HG03025 (cell line): ENCODE measurements around the gene B3GAT1.
"Not testable (repeated sequence)": the region's sequence is repeated elsewhere in the genome, so short reads cannot be mapped to it uniquely, and the experiment has no call there.

Experiments
- ATAC-seq: cut with Tn5 transposase; IDR thresholded peaks from one replicate; pipeline ENCODE4 v1.9.1; 2021; ENCODE audit warnings: mild to moderate bottlenecking, moderate library complexity; ENCODE audit not compliant: unreplicated experiment, low FRiP score

The B3GAT1 gene, protein sequence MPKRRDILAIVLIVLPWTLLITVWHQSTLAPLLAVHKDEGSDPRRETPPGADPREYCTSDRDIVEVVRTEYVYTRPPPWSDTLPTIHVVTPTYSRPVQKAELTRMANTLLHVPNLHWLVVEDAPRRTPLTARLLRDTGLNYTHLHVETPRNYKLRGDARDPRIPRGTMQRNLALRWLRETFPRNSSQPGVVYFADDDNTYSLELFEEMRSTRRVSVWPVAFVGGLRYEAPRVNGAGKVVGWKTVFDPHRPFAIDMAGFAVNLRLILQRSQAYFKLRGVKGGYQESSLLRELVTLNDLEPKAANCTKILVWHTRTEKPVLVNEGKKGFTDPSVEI

DNA sequence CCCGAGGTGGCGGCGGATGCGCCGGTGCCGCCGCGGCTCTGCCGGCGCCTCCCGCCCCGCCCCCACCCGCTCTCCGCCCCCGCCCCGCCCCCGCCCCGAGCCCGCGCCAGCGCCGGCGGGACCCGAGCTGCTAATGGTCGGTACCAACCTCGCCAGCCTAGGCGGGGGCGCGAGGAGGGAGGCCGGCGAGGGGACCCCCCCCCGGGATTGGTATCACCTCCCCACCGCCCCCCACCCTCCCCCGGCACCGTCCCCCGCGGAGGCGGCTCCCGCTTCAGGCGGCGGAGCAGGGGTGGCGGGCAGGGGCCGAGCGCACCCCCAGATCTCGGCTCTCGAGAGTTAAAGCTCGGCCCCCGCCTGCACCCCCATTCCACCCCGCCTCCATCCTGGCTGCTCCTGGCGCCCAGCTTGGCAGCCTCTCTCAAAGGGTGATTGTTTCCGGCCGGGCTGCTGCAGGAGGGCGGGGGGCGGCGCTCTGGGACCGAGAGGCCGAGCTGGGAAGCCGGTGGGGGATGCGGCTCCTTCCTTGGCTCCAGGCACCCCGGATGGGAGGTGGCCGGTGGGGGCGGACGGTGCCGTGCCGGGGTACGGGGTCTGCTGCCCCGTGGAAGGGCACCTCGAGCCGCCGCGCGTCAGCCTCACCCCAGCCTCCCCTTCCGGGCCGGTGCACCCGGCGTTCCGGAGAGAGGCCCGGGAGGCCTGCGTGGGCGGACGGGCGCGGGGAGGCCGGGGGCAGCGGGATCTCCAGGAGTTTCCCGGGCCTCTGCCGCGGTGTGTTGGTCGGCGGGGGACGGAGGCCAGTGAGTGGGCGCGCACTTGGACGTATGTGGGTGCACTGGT is at the start of gene B3GAT1:
B3GAT1 (minus strand) TSS at position 40 of the 840 bp plus-strand sequence. CDS start 24,583 bp downstream, outside the sequence.
- no peak for ATAC-seq

DNA sequence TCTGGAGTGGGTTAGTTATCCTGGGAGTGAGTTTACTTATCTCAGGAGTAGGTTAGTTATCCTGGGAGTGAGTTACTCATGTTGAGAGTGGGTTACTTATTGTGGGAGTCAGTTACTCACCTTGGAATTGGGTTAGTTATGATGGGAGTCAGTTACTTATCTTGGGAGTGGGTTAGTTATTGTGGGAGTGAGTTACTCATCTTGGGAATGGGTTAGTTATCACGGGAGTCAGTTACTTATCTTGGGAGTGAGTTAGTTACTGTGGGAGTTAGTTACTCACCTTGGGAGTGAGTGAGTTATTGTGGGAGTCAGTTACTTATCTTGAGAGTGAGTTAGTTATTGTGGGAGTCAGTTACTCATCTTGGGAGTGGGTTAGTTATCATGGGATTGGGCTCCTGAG is 49.6 kb upstream of the B3GAT1 start:
- no peak for ATAC-seq

DNA sequence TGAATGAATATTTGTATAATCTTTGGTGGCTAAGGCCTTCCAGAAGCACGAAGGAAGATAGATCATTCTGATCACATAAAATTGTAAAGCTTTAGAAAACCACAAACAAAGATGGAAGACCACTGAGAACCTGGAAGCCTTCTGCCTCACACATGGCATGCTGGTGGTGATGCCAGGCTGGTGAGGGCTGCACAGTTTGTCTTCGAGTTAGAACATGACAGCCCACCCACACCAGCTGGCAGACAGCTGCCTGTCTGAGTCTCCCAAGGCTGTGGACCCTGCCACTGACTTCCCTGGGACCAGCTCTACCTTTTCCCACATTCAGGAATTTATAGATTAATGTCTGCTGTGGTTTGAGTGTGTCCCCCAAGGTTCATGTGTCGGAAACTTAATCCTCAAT is 48.8 kb upstream of the B3GAT1 start:
- ATAC-seq: no peak

DNA sequence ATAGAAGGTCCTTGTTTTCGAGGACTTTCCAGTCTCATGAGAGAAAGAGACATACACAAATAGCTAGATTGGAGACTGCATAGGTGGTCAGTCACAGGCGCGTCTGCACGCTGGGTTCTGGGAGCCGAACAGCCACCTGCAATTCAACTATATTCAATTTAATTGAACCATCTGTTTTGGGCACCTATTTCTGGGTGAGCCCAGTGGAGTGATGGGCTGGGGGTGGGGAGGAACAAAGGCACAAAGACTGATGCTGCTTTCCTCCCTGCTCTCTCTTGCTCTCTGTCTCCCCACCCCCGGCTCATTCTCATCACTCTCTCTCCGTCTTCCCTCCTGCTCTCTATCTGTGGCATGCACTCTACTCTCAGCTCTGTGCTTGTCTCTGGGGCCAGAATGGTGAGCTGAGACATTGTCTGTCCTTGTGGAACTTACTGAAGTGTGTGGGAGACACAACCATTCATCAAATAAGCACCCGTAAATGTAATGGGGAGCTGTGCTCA is 48.1 kb upstream of the B3GAT1 start:
- ATAC-seq: no peak

DNA sequence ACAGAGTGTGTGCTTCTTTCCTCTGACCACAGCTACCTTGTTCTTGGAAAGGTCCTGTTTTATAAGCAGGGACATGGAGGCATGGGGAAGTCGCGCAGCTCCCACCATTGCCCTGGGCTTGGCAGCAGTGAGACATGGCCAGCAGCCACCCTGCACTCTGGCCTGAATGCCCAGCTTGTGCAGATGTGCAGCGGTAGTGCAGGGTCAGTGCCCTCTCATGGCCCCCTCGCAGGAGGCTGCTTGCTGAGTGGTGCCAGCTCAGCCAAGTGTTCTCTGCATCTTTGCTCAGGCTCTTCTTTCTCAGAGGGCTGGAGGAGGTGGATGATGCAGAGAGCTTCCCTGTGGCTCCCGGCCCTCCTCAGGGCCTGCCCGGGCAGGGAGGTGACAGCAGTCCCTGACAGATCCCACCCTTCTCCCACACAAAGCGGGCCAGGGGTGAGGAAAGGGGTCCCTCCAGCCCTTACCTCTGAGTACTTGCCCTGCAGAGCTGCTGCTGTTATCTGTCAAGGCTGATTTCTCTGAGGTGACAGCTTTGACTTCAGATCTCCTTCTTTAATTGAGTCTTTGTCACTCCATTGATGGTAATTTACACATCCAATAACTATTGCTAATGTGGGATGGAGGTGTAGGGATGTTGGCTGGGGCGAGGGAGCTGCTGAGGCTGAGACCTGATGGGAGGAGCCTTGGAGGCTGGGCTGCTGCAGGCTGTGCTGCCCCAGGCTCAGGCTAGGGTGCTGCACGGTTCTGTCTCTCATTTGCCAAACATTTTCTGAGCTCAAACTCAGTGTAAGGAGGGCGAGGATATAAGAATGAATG is 47.4 kb upstream of the B3GAT1 start:
- ATAC-seq: no peak

DNA sequence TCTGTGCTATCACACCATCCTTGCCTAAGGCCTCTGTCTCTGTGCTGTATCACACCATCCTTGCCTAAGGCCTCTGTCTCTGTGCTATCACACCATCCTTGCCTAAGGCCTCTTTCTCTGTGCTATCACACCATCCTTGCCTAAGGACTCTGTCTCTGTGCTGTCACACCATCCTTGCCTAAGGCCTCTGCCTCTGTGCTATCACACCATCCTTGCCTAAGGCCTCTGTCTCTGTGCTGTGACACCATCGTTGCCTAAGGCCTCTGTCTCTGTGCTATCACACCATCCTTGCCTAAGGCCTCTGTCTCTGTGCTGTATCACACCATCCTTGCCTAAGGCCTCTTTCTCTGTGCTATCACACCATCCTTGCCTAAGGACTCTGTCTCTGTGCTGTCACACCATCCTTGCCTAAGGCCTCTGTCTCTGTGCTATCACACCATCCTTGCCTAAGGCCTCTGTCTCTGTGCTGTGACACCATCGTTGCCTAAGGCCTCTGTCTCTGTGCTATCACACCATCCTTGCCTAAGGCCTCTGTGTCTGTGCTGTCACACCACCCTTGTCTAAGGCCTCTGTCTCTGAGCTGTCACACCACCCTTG is 45.5 kb upstream of the B3GAT1 start:
- ATAC-seq: not testable (repeated sequence)

DNA sequence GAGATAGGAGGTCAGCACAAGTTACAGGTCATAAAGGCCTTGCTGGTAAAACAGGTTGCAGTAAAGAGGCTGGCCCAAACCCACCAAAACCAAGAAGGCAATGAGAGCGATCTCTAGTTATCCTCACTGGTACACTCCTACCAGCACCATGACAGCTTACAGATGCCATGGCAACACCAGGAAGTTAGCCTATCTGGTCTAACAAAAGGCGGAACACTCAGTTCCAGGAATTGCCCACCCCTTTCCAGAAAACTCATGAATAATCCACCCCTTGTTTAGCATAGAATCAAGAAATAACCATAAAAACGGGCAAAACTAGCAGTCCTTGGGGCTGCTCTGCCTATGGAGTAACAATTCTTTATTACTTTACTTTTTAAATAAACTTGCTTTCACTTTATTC is 43.5 kb upstream of the B3GAT1 start:
- ATAC-seq: no peak

DNA sequence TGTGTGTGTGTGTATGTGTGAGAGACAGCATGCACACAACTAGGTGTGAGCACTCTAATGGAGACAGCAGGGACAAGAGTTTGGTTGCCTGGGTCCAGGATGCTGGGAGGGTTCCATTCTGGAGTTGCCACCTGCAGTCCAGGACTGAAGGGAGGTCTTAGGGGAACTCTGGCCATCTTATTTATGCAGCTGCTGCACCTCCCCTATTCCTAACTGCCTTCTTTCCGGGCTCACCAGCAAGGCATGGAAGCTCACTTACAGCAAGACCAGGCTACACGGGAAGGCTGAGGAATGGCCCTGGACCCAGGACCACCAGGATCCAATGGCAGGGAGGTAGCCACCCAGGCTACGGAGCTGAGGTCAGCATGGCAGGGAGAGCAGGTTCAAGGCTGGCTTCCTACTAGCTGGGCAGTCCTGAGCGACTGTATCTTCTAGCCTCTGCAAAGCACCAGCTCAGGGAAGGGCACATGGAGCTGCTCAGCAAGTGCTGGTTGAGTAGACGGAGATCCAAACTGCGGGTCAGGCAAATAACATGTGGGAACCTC is 42.2 kb upstream of the B3GAT1 start:
- no peak for ATAC-seq

DNA sequence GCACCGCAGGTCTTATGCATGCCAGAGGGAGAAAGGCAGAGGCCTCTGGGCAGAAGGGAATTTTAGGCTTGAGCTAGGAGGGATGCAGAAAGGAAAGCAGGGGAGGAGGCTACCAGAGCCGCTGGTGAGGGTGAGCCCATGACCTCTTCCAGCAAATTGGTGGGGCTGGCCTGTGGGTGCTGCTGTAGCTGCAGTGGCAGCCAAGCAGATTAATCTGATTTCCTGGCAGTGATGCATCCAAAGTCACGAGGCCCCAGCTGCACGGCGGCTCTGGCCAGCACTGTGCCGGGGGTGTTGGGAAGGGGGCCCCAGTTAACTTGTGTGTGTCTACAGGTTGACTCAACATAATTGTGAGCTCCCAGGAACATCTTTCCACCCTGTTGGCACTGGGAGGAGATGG is 41.4 kb upstream of the B3GAT1 start:
- no peak for ATAC-seq

DNA sequence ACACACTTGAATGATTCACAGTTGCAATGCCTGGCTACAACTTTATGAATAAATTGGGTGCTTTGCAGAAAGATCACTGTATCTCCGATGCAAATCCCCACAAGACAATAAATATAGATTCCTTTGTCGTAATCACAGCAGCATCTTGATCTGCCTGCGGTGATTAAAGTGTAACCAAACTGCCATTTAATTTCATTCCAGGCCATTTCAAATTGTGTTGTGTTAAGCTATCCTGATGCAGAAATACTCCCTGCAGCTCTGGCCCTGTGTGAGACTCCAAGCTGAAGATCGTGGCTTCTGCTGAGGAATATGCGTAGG is 40.8 kb upstream of the B3GAT1 start:
- no peak for ATAC-seq

DNA sequence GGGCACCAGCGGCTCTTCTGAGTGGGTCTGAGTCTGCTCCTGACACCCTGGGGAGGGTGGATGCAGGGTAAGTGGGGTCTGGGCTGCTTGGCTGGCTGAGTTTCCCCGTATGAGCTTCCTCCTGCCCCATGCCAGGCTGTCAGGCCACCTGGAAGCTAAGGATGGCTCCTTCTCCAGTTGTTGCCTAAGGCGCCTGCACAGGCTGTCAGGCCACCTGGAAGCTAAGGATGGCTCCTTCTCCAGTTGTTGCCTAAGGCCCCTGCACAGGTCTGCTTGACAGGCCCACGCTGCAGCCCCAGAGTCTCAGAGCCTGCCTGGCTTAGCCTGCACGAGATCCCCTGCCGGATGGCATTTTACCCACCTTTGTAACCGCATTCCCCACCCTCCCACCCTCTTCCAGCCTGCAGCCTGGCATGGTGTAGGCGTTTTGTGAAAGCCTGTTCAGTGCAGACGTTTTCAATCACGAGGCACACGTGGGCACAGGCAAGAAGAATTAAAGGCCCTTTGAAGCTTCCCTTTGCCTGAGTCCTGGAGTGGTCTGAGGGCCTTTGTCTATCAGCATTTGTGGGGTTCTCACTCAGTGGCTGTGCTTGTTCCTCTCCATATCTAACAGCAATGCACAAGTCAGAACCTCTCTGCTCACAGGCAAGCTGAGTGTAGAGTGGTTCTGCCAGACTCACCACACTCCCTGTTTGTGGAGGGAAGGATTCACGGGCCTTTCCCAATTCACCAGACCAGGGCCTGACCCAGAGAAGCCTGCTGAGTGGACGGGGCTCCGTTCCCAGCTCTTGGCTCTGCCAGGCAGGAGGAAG is 40.2 kb upstream of the B3GAT1 start:
- ATAC-seq: no peak

DNA sequence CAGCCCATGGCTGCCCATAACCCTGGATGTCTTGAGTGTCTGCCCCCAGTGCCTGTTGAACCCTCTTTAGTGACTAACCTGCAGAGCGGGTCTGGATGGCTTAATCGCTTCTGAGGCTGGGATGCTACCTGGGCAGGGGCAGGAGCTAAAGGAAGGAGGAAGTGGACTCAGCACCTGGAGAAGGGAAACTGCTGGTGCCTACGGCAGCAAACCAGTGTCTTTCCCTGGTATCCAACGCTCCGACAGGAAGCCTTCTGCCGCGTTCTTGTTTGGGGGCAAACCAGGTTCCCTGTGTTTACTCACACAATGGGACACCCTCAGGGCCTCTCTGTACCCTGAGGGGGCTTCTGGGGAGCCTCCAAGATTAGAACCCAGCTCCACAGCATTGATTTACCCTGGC is 38.1 kb upstream of the B3GAT1 start:
- no peak for ATAC-seq

DNA sequence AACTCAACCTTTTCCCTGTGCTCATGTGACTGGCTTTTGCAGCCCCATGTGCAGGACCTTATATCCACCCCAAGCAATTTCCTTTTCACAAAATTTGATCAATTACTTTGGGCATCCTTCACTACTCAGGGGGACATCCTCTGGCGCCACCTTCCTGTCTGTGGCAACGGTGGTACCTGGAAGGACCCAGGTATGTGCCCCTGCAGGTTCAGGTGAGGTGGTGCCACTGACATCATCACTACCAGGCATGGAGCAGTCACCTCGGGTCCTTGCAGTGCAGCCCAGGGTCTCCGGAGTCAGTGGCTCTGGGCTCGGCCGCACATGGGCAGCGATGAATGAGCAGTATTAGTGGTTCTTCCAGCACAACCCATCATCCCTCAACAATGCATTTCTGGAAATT is 37.7 kb upstream of the B3GAT1 start:
- ATAC-seq: no peak

DNA sequence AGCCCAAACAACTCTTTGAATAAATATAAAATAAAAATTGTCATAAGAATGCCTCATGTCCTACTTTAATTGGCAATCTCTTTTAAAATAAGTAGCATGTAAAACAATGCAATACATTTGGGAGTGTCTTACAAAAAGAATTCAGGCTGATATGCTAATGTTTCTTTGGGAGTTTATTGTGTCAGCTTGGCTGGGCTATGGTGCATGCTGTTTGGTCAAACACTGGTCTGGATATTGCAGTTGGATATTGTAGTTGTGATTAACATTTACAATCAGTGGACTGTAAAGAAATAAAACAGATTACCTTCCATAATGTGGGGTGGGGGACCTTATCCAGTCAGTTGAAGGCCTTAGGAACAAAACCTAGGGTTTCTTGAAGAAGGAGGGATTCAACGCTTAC is 37.0 kb upstream of the B3GAT1 start:
- no peak for ATAC-seq

DNA sequence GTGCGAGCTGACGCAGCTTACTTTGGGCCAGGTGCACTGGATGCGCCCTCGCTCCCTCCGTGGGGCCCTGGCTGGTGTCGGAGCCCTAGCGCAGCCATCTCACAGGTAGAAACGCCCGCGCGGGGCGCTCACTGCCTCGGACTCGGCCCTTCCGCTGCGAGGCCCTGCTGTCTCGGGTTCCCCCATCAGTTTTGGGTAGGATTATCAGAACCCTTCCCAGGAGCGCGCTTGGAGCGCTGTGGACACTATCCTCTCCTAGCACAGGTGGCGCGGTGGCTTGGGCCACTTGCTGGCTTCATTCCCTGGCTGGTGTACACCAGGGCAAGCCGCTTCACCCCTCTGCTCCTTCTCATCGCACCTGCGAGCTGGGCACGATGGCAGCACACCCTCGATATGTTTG is 35.7 kb upstream of the B3GAT1 start:
- no peak for ATAC-seq

DNA sequence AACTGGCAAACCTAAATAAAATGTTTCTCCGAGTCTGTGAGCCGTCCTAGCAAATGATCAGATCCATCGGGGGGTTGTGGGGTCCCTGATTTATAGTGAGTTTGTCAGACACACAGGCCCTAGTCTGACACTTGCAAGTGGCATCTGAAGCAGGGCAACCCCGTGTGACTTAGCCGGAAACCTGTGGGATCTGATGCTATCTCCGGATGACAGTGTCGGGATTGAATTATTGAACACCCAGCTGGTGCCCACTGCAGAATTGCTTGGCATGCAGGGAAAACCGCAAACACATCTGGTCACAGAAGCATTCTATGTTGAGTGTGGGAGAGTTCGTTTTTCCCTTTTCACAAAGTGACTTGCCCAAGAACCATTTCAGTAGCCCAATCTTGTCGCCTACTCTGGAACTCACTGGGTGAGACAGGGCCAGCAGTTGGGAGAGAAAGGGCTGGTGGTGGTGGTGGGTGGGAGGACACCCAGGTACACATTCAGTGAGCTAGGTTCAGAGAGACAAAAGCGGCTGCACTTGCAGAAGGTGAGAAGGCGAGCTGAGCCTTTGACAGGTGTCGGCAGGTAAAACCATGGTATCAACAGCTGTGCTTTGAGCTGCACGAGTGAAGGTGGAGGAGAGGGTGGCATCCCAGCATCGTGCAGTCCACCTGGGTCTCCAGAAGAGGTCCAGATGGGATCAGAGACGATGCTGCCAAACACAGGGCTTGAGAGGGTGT is 33.7 kb upstream of the B3GAT1 start:
- ATAC-seq: no peak

DNA sequence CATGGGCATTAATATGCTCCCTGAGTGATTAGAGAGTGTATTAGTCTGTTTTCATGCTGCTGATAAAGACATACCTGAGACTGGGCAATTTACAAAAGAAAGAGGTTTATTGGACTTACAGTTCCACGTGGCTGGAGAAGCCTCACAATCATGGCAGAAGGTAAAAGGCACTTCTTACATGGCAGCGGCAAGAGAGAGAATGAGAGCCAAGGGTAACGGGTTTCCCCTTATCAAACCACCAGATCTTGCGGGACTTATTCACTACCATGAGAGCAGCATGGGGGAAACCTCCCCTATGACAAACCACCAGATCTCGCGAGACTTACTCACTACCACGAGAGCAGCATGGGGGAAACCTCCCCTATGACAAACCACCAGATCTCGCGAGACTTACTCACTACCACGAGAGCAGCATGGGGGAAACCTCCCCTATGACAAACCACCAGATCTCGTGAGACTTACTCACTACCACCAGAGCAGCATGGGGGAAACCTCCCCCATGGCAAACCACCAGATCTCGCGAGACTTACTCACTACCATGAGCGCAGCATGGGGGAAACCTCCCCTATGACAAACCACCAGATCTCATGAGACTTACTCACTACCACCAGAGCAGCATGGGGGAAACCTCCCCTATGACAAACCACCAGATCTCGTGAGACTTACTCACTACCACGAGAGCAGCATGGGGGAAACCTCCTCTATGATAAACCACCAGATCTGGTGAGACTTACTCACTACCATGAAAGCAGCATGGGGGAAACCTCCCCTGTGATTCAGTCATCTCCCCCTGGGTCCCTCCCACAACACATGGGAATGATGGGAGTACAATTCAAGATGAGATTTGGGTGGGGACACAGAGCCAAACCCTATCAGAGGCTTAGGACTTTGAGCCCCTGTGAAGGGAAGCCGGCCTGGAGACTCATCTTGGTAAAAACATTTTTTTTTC is 32.4 kb upstream of the B3GAT1 start:
- ATAC-seq: not testable (repeated sequence)

DNA sequence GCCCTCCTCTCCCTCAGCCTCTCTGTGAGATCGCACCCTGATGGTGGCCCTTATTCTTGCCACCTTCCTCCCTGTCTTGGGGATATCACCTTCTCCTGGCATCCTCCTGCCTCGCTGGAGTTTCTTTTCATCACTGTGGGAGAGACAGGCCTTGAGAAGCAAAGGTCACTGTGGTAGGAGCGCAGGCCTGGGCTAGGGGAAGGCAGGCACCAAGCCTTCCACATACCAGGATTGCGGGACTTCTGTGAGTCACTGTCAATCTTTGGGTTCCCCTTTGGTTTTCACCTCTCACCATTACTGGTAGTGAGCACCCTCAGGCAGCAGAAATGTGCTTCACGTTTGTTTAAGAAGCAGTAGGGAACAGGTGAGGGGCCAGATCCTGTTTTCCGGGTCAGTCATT is 31.2 kb upstream of the B3GAT1 start:
- ATAC-seq: no peak
